ENCODE data around the gene POLR2E. TPM values are rescaled to one million over a fixed set of nuclear protein-coding genes. Genes with fewer than 3 reads are reported as not detected.

Gene POLR2E
- total RNA-seq, 1 donor from 2014 or later = 173 TPM

DNA sequence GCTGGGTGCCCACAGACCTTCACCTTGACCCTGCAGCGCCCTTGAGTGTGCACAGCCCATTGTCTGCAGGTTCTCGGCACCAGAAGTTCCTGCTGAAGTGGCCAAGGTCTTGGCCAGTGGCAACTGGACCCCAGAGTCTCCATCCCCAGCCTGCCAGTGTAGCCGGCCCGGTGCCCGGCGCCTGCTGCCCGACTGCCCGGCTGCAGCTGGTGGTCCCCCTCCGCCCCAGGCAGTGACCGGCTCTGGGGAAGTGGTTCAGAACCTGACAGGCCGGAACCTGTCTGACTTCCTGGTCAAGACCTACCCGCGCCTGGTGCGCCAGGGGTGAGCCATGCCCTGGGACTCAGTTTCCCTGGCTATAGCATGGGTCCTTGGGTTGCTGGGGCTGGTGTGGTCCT lies 40.1 kb downstream of the POLR2E start:
- POLR2A ChIA-PET = interaction anchor here (1.3 to 3.6 kb wide), 3 partner anchors 12 to 15 kb away, joined by 4 to 25 read pairs (median 4); partner anchors contain the start of genes ABCA7 and ARHGAP45
- ATAC-seq (ENCODE audit: low read depth) (no peak), DNase-seq (no peak)
- Mint-ChIP-seq H3K36me3 (ENCODE audit: low read depth) (peaks cover 60% of the 10 kb centered on the region), H3K9me3 (peaks cover 6% of the 10 kb centered on the region), H3K4me1 (peaks cover 28% of the 10 kb centered on the region), H3K27me3 (no peaks in the 10 kb centered on the region), H3K4me3 (no peak overlapping the region), H3K27ac (no peak overlapping the region)
- CTCF ChIA-PET = no interaction called here
- TF ChIP-seq, protein P1, sequence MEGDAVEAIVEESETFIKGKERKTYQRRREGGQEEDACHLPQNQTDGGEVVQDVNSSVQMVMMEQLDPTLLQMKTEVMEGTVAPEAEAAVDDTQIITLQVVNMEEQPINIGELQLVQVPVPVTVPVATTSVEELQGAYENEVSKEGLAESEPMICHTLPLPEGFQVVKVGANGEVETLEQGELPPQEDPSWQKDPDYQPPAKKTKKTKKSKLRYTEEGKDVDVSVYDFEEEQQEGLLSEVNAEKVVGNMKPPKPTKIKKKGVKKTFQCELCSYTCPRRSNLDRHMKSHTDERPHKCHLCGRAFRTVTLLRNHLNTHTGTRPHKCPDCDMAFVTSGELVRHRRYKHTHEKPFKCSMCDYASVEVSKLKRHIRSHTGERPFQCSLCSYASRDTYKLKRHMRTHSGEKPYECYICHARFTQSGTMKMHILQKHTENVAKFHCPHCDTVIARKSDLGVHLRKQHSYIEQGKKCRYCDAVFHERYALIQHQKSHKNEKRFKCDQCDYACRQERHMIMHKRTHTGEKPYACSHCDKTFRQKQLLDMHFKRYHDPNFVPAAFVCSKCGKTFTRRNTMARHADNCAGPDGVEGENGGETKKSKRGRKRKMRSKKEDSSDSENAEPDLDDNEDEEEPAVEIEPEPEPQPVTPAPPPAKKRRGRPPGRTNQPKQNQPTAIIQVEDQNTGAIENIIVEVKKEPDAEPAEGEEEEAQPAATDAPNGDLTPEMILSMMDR (IDR thresholded peaks at IDR 0.05) = no peak
- intact Hi-C loops (cut with micrococcal nuclease) = no loop called here

DNA sequence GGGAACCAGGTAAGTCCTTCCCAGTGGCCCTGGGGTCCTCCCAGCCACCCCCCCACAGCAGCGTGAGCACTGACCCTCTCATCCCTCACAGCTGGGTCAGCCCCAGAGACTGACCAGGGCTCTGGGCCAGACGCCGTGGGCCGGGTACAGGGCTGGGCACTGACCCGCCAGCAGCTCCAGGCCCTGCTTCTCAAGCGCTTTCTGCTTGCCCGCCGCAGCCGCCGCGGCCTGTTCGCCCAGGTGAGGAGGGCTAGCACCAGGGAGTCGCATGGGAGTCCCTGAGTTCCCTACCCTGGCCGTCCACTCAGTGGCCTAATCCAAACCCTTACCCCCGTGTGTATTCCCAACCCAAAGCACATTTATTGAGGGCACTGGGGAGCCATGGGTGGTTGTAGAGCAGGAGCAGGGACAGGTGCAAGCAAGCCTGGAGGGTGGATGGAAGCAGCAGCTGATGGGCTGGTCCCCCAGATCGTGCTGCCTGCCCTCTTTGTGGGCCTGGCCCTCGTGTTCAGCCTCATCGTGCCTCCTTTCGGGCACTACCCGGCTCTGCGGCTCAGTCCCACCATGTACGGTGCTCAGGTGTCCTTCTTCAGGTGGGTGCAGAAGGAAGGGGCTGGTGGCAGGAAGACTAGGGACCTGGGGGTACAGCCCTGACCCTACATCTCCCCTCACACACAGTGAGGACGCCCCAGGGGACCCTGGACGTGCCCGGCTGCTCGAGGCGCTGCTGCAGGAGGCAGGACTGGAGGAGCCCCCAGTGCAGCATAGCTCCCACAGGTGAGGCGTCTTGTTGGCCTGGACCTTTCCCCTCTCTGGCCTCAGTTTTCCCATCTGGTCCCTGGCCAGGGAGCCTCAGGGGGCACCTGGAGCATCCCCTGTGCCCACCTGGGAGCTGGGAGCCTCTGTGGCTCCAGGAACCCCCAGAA lies 40.8 kb downstream of the POLR2E start:
- H3K4me3 Mint-ChIP-seq = no peak overlapping the region
- ATAC-seq (ENCODE audit: low read depth) (no peak), DNase-seq (no peak)
- intact Hi-C loops (cut with micrococcal nuclease) = no loop called here
- H3K27me3 Mint-ChIP-seq = no peaks in the 10 kb centered on the region
- H3K27ac Mint-ChIP-seq = no peak overlapping the region
- ChIA-PET POLR2A (interaction anchor here (0.6 to 1.4 kb wide), 4 partner anchors 14 to 178 kb away, joined by 3 to 4 read pairs (median 4); partner anchors contain the start of gene ABCA7), CTCF (no interaction called here)
- peaks cover 28% of the 10 kb centered on the region for H3K4me1 Mint-ChIP-seq
- TF ChIP-seq, protein P1 (IDR thresholded peaks at IDR 0.05) = no peak
- H3K36me3 Mint-ChIP-seq (ENCODE audit: low read depth) = peaks cover 56% of the 10 kb centered on the region
- H3K9me3 Mint-ChIP-seq = peaks cover 6% of the 10 kb centered on the region

DNA sequence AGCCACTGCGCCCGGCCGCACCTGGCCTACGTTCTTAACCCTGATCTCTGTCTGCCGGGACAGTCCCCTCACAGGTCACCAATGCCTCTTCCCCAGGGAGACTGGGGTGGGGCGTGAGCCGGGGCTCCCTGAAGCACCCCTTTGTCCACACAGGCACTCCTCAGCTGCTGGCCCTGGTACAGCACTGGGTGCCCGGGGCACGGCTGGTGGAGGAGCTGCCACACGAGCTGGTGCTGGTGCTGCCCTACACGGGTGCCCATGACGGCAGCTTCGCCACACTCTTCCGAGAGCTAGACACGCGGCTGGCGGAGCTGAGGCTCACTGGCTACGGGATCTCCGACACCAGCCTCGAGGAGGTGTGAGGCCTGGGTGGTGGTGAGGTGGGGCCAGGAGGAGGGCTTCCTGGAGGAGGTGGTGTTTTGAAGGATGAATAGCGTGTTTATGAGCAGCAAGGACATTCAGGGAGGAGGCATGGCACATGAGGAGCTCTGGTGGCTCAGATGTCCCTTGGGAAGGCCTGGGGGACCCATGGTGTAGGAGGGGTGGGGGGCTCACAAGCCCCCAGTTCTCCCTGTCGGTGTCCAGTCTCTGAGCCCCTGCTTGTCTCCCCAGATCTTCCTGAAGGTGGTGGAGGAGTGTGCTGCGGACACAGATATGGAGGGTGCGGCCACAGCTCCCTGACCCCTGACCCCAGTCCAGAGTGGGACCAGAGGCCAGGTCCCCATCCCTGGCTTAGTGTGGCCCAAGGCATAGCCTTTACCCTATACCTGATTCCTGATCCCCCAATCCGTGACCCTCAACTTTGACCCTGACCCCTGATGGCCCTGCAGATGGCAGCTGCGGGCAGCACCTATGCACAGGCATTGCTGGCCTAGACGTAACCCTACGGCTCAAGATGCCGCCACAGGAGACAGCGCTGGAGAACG lies 41.7 kb downstream of the POLR2E start:
- no peak for DNase-seq

DNA sequence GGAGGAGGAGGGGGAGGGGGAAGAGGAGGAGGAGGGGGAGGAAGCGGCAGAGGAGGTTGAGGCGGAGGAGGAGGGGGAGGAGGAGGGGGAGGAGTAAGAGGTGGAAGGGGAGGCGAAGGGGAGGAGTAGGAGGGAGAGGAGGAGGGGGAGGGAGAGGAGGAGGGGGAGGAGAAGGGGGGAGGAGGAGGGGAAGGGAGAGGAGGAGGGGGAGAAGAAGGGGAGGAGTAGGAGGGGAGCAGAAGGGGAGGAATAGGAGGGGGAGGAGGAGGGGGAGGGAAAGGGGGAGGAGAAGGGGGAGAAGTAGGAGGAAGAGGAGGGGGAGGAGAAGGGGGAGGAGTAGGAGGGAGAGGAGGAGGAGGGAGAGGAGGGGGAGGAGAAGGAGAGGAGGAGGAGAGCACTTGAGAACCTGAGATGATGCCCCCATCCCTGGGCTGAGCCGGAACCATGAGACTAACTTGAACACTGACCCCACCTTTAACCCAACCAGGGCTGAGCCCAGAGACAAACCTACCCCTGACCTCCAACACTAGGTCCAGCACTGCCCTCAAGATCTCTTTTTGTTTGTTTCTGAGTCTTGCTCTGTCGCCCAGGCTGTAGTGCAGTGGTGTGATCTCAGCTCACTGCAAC lies 42.7 kb downstream of the POLR2E start:
- H3K4me1 Mint-ChIP-seq = peaks cover 14% of the 10 kb centered on the region
- ChIA-PET POLR2A (interaction anchor here (0.7 kb wide), 1 partner anchor 14 kb away, joined by 3 read pairs; no protein-coding TSS in a partner anchor), CTCF (no interaction called here)
- no peaks in the 10 kb centered on the region for H3K27me3 Mint-ChIP-seq
- H3K36me3 Mint-ChIP-seq (ENCODE audit: low read depth) = peaks cover 48% of the 10 kb centered on the region
- no peak for DNase-seq
- TF ChIP-seq, protein P1 (IDR thresholded peaks at IDR 0.05) = no peak
- intact Hi-C loops (cut with micrococcal nuclease) = no loop called here
- peaks cover 6% of the 10 kb centered on the region for H3K9me3 Mint-ChIP-seq
- no peak for ATAC-seq (ENCODE audit: low read depth)
- H3K4me3 Mint-ChIP-seq = no peak overlapping the region
- no peak overlapping the region for H3K27ac Mint-ChIP-seq

More for the DNA sequence above, 41.7 kb downstream of the POLR2E start:
- ATAC-seq (ENCODE audit: low read depth) = no peak
- H3K27ac Mint-ChIP-seq = no peak overlapping the region
- H3K27me3 Mint-ChIP-seq = no peaks in the 10 kb centered on the region
- H3K4me1 Mint-ChIP-seq = peaks cover 24% of the 10 kb centered on the region
- peaks cover 6% of the 10 kb centered on the region for H3K9me3 Mint-ChIP-seq
- TF ChIP-seq, protein P1 (IDR thresholded peaks at IDR 0.05) = no peak
- POLR2A ChIA-PET = interaction anchor here (0.6 to 1.0 kb wide), 6 partner anchors 13 to 178 kb away, joined by 3 to 7 read pairs (median 4); partner anchors contain the start of gene ABCA7
- H3K36me3 Mint-ChIP-seq (ENCODE audit: low read depth) = peaks cover 57% of the 10 kb centered on the region
- CTCF ChIA-PET = no interaction called here
- no peak overlapping the region for H3K4me3 Mint-ChIP-seq
- intact Hi-C loops (cut with micrococcal nuclease) = no loop called here
